HepG2 (cell line): ENCODE results near the gene TMEM258. TPM values are rescaled to one million over a fixed set of nuclear protein-coding genes. Genes with fewer than 3 reads are reported as not detected.

Experiments used
- ATAC-seq: fragments of 200-7000 bp; cut with Tn5 transposase; 3 replicates; pipeline ENCODE4 v1.9.1; 2020; ENCODE audit warnings: mild to moderate bottlenecking, moderate library complexity
- BruUV-seq: library from RNA; stranded (reverse); fragments of 400-500 nt; replicated peaks from 2 replicates; lab custom pipeline; 2021; lab: Mats Ljungman, UMichigan
- CTCF ChIA-PET: fragments of 300-600 bp; formaldehyde crosslinking; extraction: SDS; loops from one replicate; lab custom pipeline; 2021; ENCODE audit warnings: low total read pairs, inconsistent platforms, low intra/inter-chr PET ratio; lab: Yijun Ruan, JAX
- POLR2A ChIA-PET: fragments of 350-600 bp; sonication (Branson Sonifier 250); formaldehyde crosslinking; loops from one replicate; lab custom pipeline; 2020; ENCODE audit warnings: antibody characterized with exemption, inconsistent platforms; lab: Yijun Ruan, JAX
- DNase-seq: peaks from one replicate; pipeline ENCODE4 v3.0.0-alpha.2; 2015; ENCODE audit warnings: low spot score
- FAIRE-seq: peaks from 3 replicates; lab custom pipeline; 2011; peaks lifted over from hg19 to GRCh38; lab: Jason Lieb, UNC
- H2AFZ ChIP-seq: one replicate; pipeline ENCODE4 v1.6.1; 2011; ENCODE audit warnings: low read length, inconsistent platforms
- H3K27ac ChIP-seq: fragments of 300-600 bp; 3 replicates; pipeline ENCODE4 v1.8.0; 2011; ENCODE audit warnings: mixed run types, mild to moderate bottlenecking, mixed read lengths, low read length, inconsistent platforms; ENCODE audit not compliant: insufficient read depth; ENCODE audit errors: extremely low read length
- H3K27me3 ChIP-seq, 2 experiments: fragments of 200-600 bp in 1 of 2; 2 replicates in 1 of 2; 3 replicates in 1 of 2; pipeline versions ENCODE4 v1.6.0 to v1.8.0; 2011; ENCODE audit warnings: low read length in 2 of 2, mild to moderate bottlenecking in 2 of 2, moderate library complexity in 2 of 2, inconsistent platforms in 1 of 2; ENCODE audit not compliant: insufficient read depth in 2 of 2, control insufficient read depth in 1 of 2
- H3K36me3 ChIP-seq, 2 experiments: fragments of 200-600 bp in 1 of 2; replicated peaks in 1 of 2; 2 replicates in 1 of 2; 3 replicates in 1 of 2; pipeline versions ENCODE4 v1.5.1 to v1.8.0; 2011; ENCODE audit warnings: low read length in 2 of 2, inconsistent platforms in 1 of 2; ENCODE audit not compliant: insufficient read depth in 2 of 2, control insufficient read depth in 1 of 2
- H3K4me1 ChIP-seq: 2 replicates; pipeline ENCODE4 v1.5.1; 2012; ENCODE audit warnings: low read length, inconsistent platforms; ENCODE audit not compliant: insufficient read depth
- H3K4me2 ChIP-seq: 2 replicates; pipeline ENCODE4 v1.6.0; 2011; ENCODE audit warnings: low read depth, low read length, inconsistent platforms
- H3K4me3 ChIP-seq, 3 experiments: fragments of 200-600 bp in 1 of 3; sonication (generic), shearing (Covaris generic) in 1 of 3; replicated peaks in 1 of 3; 2 replicates each; pipeline ENCODE4 v1.5.1; 2011 to 2016; ENCODE audit warnings: low read length in 3 of 3, inconsistent platforms in 2 of 3, low read depth in 2 of 3, mild to moderate bottlenecking in 2 of 3, control low read depth in 1 of 3, mixed read lengths in 1 of 3; ENCODE audit not compliant: insufficient read depth in 1 of 3
- H3K79me2 ChIP-seq: one replicate; pipeline ENCODE4 v1.6.1; 2011; ENCODE audit warnings: low read length, inconsistent platforms; ENCODE audit not compliant: insufficient read depth
- H3K9ac ChIP-seq: 2 replicates; pipeline ENCODE4 v1.6.0; 2011; ENCODE audit warnings: mild to moderate bottlenecking, low read depth, low read length, inconsistent platforms; ENCODE audit not compliant: insufficient read depth
- H3K9me3 ChIP-seq: 2 replicates; pipeline ENCODE4 v1.5.1; 2012; ENCODE audit warnings: mild to moderate bottlenecking, low read length
- H4K20me1 ChIP-seq: 2 replicates; pipeline ENCODE4 v1.6.0; 2011; ENCODE audit warnings: inconsistent platforms, mild to moderate bottlenecking, low read length, moderate library complexity; ENCODE audit not compliant: insufficient read depth
- FOXP4 ChIP-seq: sonication (generic); formaldehyde crosslinking; IDR thresholded peaks from 2 replicates; pipeline ENCODE4 v1.4.0; 2020; ENCODE audit warnings: missing genetic modification reagents
- KLF16 ChIP-seq, 2 experiments: sonication (generic) in 1 of 2; formaldehyde crosslinking in 1 of 2; IDR thresholded peaks; 2 replicates each; pipeline versions ENCODE4 v1.6.1 to v1.8.0; 2016 to 2023; ENCODE audit warnings: missing genetic modification reagents in 2 of 2, missing compliant biosample characterization in 1 of 2
- KMT2B ChIP-seq: IDR thresholded peaks from 2 replicates; pipeline ENCODE4 v1.6.1; 2016; ENCODE audit warnings: missing genetic modification reagents, missing compliant biosample characterization
- PRMT3 ChIP-seq: sonication (generic); formaldehyde crosslinking; IDR thresholded peaks from 2 replicates; pipeline ENCODE4 v1.8.1; 2022; ENCODE audit warnings: low read depth, mild to moderate bottlenecking, moderate library complexity, missing genetic modification reagents, borderline replicate concordance
- ZFYVE20 ChIP-seq: sonication (generic); formaldehyde crosslinking; IDR thresholded peaks from 2 replicates; pipeline ENCODE4 v1.8.0; 2023; ENCODE audit warnings: low read depth, mild to moderate bottlenecking, moderate library complexity, missing genetic modification reagents, borderline replicate concordance
- ZNF205 ChIP-seq: IDR thresholded peaks from 2 replicates; pipeline ENCODE4 v1.6.1; 2018; ENCODE audit warnings: missing biosample characterization, missing genetic modification reagents
- ZNF280B ChIP-seq: sonication (generic); formaldehyde crosslinking; IDR thresholded peaks from 2 replicates; pipeline ENCODE4 v1.5.0; 2020; ENCODE audit warnings: missing genetic modification reagents, mild to moderate bottlenecking, borderline replicate concordance
- ZNF30 ChIP-seq: sonication (generic); formaldehyde crosslinking; IDR thresholded peaks from 2 replicates; pipeline ENCODE4 v1.5.0; 2020; ENCODE audit warnings: mild to moderate bottlenecking, missing genetic modification reagents
- ZNF33B ChIP-seq: sonication (generic); formaldehyde crosslinking; IDR thresholded peaks from 2 replicates; pipeline ENCODE4 v1.5.1; 2020; ENCODE audit warnings: mild to moderate bottlenecking, missing genetic modification reagents
- ZNF574 ChIP-seq: sonication (generic); formaldehyde crosslinking; IDR thresholded peaks from 2 replicates; pipeline ENCODE4 v1.4.0; 2020; ENCODE audit warnings: missing genetic modification reagents
- WGBS: methylation state at CpG from one replicate; pipeline ENCODE4 v1.1.6; 2017; ENCODE audit warnings: low lambda C conversion rate; 5-methylcytosine and 5-hydroxymethylcytosine counted together
- in situ Hi-C: cut with HindIII; loops from 2 replicates; pipeline ENCODE4 v1.10.0; 2017; ENCODE audit warnings: low pct_unique_long_range_greater_than_20kb; ENCODE audit not compliant: extremely low pct_ligation_motif_present
- intact Hi-C: fragments of 100-400 bp; cut with micrococcal nuclease; formaldehyde crosslinking; loops from one replicate; pipeline ENCODE4 v1.10.0; 2022; ENCODE audit not compliant: unreplicated experiment
- polyA plus RNA-seq, 8 experiments: library from polyadenylated mRNA; depleted of rRNA in 3 of 8; stranded (reverse) in 7 of 8; unstranded in 1 of 8; fragments of >200 nt; fragmentation: Illumina TruSeq in 4 of 8; extraction: Trizol in 4 of 8; gene quantifications; 2 replicates each; pipeline versions ENCODE4 v1.2.1 to v1.2.3, GENCODE V29; 2011 to 2016; ENCODE audit warnings: low read depth in 4 of 8, missing spikeins in 1 of 8, mixed read lengths in 1 of 8; ENCODE audit not compliant: insufficient read depth in 1 of 8
- total RNA-seq, 5 experiments: library from RNA; depleted of rRNA; stranded (reverse); fragments of >200 nt; fragmentation: Illumina TruSeq; extraction: Trizol; gene quantifications; 2 replicates each; pipeline ENCODE4 v1.2.3, GENCODE V29; 2016; ENCODE audit warnings: low read depth in 1 of 5

TMEM258 gene
- total and polyA plus RNA-seq, 2 of the 13 experiments (the other 11 are each of a cell fraction or from before 2014, with no cell fraction given) = 175 to 424 TPM

- Histone ChIP-seq H3K9ac (no peak overlapping the region), H3K4me3 (no peak overlapping the region), H3K27ac (no peak overlapping the region), H3K4me2 (no peak overlapping the region), H3K9me3 (no peaks in the 10 kb centered on the region), H3K4me1 (no peaks in the 10 kb centered on the region), H3K27me3 (no peaks in the 10 kb centered on the region), H2AFZ (no peak overlapping the region), H3K79me2 (no peaks in the 10 kb centered on the region), H4K20me1 (no peaks in the 10 kb centered on the region), H3K36me3 (peaks cover 3 to 40% of the 10 kb centered on the region in 2 experiments)
- ATAC-seq = no peak
- no peak for TF ChIP-seq KMT2B (CRISPR knock-in tag)
- TF ChIP-seq FOXP4 (CRISPR knock-in tag) = no peak
- no peak for TF ChIP-seq ZNF33B (CRISPR knock-in tag)
- TF ChIP-seq ZNF280B (CRISPR knock-in tag) = no peak
- no peak for TF ChIP-seq ZFYVE20 (CRISPR knock-in tag)
- TF ChIP-seq ZNF574 = no peak
- no peak for TF ChIP-seq PRMT3 (CRISPR knock-in tag)
- no peak for TF ChIP-seq ZNF205 (CRISPR knock-in tag)
- TF ChIP-seq KLF16 (CRISPR knock-in tag; IDR thresholded peaks at IDR 0.05) = no peak
- TF ChIP-seq ZNF30 (CRISPR knock-in tag) = no peak
- no peak for DNase-seq
- WGBS = 100% methylated on average over 2 of the region's 2 CpGs
- in situ Hi-C loops = no loop called here
- no peak for FAIRE-seq
- ChIA-PET CTCF (no interaction called here), POLR2A (no interaction called here)
- BruUV-seq = no TSS peak
- intact Hi-C loops = no loop called here
Observed at GRCh38 chr11:61839742-61840141, 47.3 kb upstream of the TMEM258 start.
